ENCODE data around the gene MRPL2.
A peak's percentile ranks its signal among the peaks of the same experiment; 100 is the strongest.

The MRPL2 gene

DNA sequence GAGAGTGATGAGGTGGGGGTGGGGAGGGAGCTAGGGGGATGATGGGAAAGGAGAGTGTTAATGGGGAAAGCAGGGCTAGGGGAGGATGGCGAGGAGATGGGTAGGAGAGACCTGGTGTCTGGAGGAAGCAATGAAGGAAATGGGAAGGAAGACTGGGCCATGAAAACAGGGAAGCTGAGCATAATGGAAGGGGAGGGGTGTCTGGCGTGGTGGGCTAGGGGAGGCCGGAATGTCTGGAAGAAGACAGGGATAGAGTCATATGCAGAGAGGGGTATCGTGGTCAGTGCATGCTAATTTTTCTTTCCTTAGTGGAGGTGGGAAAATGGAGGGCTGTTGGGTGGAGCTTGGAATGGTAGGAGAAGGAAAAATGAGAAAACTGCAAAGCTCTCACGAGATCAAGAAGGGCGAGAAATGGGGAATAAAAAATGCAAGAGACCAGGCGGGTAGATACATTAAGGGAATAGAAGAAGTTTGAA is 44.8 kb downstream of the MRPL2 start:
- Histone ChIP-seq H3K36me3 (ENCODE audit: control insufficient read depth in 2 of 2, insufficient read depth in 1 of 2, low read length in 2 of 2) (peaks cover 29 to 71% of the 10 kb centered on the region in 2 experiments), H3K27ac (ENCODE audit: extremely low read depth, low read depth, low read length) (peak overlapping the region; percentile 65; the same call in 1 of the 2 replicates), H3K9me3 (ENCODE audit: control insufficient read depth, insufficient read depth, low read depth, low read length) (no peaks in the 10 kb centered on the region), H3K4me1 (ENCODE audit: control insufficient read depth, insufficient read depth, low read length) (peaks cover 12% of the 10 kb centered on the region), H3K4me3 (ENCODE audit: low read depth, low read length) (peak overlapping the region; percentile 70)
- ChIA-PET POLR2A (interaction anchor here (0.6 to 4.6 kb wide), 35 partner anchors 11 to 1181 kb away, joined by 3 to 66 read pairs (median 5); partner anchors contain the start of genes CNPY3, CUL7, CUL9 and GNMT), CTCF (interaction anchor here (0.6 to 2.6 kb wide), 6 partner anchors 10 to 129 kb away, joined by 3 to 15 read pairs (median 4); no protein-coding TSS in a partner anchor)
- TF ChIP-seq ZBTB48 (tag by site-specific recombination; IDR thresholded peaks at IDR 0.05) (peak; percentile 79), YY1 (tag by site-specific recombination; IDR thresholded peaks at IDR 0.05) (no peak), ZNF596 (tag by site-specific recombination; IDR thresholded peaks at IDR 0.05) (no peak), ZNF654 (tag by site-specific recombination; IDR thresholded peaks at IDR 0.05; ENCODE audit: low read depth) (no peak), SALL2 (tag by site-specific recombination; IDR thresholded peaks at IDR 0.05; ENCODE audit: borderline replicate concordance) (no peak), ZBTB44 (tag by site-specific recombination; IDR thresholded peaks at IDR 0.05) (no peak), ZSCAN23 (tag by site-specific recombination; IDR thresholded peaks at IDR 0.05) (no peak), OVOL3 (tag by site-specific recombination; IDR thresholded peaks at IDR 0.05) (0 out of 2 replicates have a peak, but pooled peaks have one; percentile 56), ZXDB (tag by site-specific recombination; IDR thresholded peaks at IDR 0.05) (no peak), ZNF658 (tag by site-specific recombination; IDR thresholded peaks at IDR 0.05) (no peak), ZNF530 (tag by site-specific recombination; IDR thresholded peaks at IDR 0.05; ENCODE audit: low read depth) (no peak), ZNF513 (tag by site-specific recombination; IDR thresholded peaks at IDR 0.05) (no peak), ZNF645 (tag by site-specific recombination; IDR thresholded peaks at IDR 0.05) (no peak), ZNF175 (tag by site-specific recombination; IDR thresholded peaks at IDR 0.05) (no peak), SP7 (tag by site-specific recombination; IDR thresholded peaks at IDR 0.05) (no peak; the same call in 1 of the 2 replicates), ZBTB26 (tag by site-specific recombination; optimal IDR thresholded peaks at IDR 0.05) (no peak), ZNF548 (tag by site-specific recombination; IDR thresholded peaks at IDR 0.05) (no peak), ZNF449 (tag by site-specific recombination; IDR thresholded peaks at IDR 0.05) (no peak), GLI4 (tag by site-specific recombination; IDR thresholded peaks at IDR 0.05) (0 out of 2 replicates have a peak, but pooled peaks have one; percentile 49), ZNF114 (tag by site-specific recombination; IDR thresholded peaks at IDR 0.05) (no peak), ZNF404 (tag by site-specific recombination; IDR thresholded peaks at IDR 0.05) (no peak), AEBP2 (tag by site-specific recombination; IDR thresholded peaks at IDR 0.05; ENCODE audit: borderline replicate concordance) (0 out of 2 replicates have a peak, but pooled peaks have one; percentile 24), ZNF747 (tag by site-specific recombination; IDR thresholded peaks at IDR 0.05) (no peak), ZSCAN4 (tag by site-specific recombination; IDR thresholded peaks at IDR 0.05) (no peak), ZNF529 (tag by site-specific recombination; IDR thresholded peaks at IDR 0.05; ENCODE audit: insufficient replicate concordance) (no peak), ZNF239 (tag by site-specific recombination; IDR thresholded peaks at IDR 0.05) (peak; percentile 38; the same call in 1 of the 2 replicates), ZNF544 (tag by site-specific recombination; IDR thresholded peaks at IDR 0.05) (no peak)

Measured in HEK293 (cell line).